OCI-M1 (cell line): ENCODE measurements around the gene OCA2.
"Not testable (repeated sequence)": the region's sequence is repeated elsewhere in the genome, so short reads cannot be mapped to it uniquely, and the experiment has no call there.

ENCODE experiments used
- DNase-seq: peaks from one replicate; lab custom pipeline; 2025; lab: John Stamatoyannopoulos, UW

Gene OCA2

DNA sequence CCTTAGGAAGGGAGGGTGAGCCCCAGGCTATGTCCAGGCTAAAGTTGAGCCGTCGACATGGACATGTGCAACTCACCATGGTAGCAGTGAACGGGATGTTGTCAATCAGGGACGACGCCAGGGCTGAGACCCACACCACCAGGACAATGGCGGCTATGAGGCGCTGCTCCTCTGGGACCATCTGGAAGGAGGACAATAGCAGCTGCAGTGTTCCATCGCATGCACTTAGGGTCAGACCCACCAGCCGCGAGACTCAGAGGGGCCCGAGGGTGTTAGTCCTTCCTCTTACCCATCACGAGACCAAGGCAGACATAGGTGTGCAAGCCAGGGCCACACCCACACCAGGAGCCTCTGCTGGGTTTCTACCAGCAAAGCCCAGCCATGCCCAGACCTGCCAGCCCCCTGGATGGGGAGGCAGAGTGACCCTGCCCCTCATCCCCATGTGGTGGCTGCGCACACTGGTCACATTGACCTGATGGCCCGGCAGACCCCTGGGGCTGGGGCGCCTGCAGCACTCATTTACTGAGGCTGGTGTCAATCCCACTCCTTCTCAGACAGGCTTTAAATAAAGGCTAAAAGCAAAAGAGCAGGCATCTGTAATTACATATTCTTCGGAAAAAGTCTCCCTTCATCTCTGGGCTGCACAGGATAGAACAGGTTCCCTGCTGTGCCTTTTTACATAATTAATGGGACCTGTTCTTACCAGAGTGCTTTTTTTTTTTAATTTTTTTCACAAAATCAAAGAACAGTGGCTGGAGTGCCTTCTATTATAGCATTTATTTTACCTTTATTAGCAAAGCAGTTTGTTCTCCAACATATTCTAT lies 227.8 kb downstream of the OCA2 start:
- no peak for DNase-seq

GRCh38 chr15:27870320-27870719 lies 228.8 kb downstream of the OCA2 start:
- DNase-seq: no peak

DNA sequence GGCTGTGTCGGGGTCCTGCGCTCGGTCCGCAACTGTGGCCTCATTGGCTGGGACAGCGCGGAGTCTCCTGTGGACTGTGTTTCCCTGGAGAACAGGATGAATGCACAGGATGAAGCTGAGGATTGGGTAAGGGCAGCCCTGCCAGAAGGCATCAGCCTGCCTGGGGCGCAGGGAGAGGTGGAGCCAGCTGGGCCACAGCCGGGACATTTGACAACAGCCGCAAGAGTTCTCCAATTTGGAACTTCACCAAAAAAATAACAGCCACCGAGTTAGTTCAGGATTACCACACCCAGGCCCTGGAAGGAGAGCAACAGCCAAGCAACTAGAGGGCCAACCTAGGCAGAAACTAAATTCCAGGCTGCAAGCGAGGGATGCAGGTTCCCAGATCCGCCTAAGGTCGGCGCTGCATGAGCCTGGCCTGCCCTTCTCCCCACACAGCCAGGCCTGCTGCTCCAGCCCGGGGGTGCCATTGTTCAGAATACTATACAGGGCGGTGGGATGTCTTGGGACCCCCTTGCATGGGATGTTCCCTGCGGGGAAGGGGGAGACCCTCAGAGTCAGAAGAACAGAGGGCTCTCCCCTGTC lies 229.3 kb downstream of the OCA2 start:
- DNase-seq: no peak

DNA sequence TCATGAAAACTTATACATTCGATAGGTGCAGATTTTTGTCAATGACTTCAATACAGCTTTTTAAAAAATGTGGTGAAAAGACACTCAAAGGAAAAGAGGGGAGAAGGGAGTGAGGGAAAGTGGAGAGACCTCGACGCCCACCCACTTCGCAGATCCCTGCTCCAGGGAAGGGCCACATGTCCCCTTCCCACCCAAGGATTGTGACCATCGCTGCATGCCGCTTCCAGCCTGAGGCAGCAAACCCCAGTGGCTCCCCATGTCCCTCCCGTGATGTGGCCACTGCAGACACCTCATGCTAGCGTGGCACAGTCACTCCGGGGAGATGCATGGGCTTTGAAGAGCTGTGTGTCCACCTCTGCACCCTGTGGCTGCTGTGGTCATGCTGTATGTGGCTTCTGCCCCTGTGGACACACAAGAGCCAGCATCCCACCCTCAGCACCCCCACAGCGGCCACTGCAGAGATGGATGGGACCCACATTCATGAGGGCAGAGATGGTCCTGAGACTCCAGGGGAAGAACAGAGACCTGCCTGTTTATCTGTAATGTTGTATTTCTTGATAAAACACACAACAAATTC lies 230.2 kb downstream of the OCA2 start:
- no peak for DNase-seq

DNA sequence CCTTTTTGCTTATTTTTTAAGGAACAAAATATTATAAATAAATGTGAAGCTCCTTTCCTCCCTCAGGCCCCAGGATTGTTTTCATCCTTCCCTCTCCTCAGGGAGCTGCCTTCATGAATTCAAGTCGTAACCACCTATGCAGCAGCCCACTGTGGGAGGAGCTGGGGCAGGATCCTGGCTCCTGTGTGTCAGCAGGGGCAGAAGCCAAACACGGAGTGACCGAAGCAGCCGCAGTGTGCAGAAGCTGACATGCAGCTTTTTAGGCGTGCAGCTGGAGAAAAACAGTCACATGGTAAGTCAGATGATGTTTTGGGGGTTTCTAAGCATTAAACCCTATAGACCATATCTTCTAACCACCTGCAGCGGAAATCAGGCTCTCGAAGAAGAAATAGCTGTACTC lies 231.3 kb downstream of the OCA2 start:
- no peak for DNase-seq

GRCh38 chr15:27866505-27867165 lies 232.5 kb downstream of the OCA2 start:
- DNase-seq: no peak

GRCh38 chr15:27865926-27866325 lies 233.2 kb downstream of the OCA2 start:
- no peak for DNase-seq

- DNase-seq: no peak
Observed at GRCh38 chr15:27865323-27865922, 233.7 kb downstream of the OCA2 start.

GRCh38 chr15:27864719-27865118 lies 234.4 kb downstream of the OCA2 start:
- DNase-seq: no peak

DNA sequence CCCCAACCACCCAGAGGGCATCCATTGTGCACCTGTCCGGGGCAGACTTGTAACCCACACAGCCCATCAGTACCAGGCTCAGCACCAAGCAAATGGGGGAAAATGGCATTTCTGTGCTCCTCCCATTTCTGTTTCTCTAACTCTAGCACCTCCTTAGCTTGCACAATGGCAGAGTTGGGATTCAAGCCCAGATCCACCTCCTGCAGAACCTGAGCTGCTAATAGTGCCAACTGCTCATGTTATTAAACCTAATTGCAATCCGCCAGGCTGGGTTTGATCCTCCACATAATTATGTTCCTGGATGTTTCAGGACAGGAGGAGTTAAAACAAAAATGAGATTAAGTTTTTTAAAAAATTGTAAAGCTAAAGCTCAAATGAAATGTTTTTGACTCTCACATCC lies 235.0 kb downstream of the OCA2 start:
- DNase-seq: no peak

DNA sequence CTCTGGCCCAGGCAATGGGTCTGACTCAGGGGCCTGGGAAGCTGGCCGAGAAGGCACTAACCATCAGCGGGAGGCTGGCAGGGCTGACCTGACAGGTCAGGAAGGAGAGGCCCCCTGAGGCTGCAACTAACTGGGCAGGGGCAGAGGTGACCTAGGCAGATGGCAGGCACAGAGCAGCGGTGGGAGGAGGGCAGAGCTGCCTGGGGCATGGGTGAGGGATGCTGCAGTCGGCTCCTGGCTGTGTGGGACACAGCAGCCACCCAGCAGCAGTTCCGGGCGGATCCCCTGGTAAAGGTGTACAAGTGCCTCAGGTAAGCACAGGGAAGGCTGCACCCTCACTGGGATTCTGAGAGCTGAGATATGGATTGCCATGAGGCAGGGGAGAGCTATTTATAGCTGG lies 236.1 kb downstream of the OCA2 start:
- DNase-seq: no peak

DNA sequence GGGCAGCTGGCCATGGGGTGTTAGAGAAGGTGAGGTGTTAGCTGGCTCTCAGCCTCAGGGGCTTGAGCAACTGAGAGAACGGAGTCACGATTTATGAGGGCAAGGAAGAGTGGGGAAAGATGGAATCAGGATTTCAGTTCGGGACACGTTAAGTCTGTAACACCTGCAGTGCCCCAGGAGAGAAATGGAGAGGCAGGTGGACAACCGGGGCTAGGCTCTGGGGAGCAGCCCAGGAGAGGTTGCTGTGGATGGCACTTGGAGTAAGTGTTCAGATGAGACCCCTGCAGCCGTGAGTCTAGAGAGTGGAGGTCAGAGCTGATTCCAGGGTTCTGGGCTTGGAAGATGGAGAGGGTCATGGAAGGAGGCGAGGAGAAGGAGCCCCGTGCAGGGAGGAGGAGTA lies 237.9 kb downstream of the OCA2 start:
- no peak for DNase-seq

DNA sequence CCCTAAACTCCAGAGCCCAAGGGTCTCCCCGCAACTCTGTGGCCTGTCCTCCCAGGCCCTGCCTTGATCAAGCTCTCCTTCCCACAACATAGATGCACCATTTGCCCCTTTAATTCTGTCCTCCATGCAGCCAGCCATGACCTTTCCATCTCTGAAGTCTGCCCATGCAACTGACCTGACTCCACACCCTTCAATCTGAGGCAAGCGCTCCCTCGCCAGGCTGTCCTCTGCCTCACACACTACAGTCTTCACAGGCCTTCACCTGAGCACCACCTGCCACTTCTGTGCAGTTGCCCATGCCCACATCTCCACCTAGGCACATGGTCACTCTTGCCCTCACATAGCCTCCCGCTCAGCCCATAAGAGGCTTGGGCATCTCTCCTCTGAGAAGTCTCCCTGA lies 244.0 kb downstream of the OCA2 start:
- DNase-seq: no peak

- no peak for DNase-seq
Observed at GRCh38 chr15:27854601-27855000, 244.5 kb downstream of the OCA2 start.

GRCh38 chr15:27853624-27854455 lies 245.3 kb downstream of the OCA2 start:
- DNase-seq: no peak

DNA sequence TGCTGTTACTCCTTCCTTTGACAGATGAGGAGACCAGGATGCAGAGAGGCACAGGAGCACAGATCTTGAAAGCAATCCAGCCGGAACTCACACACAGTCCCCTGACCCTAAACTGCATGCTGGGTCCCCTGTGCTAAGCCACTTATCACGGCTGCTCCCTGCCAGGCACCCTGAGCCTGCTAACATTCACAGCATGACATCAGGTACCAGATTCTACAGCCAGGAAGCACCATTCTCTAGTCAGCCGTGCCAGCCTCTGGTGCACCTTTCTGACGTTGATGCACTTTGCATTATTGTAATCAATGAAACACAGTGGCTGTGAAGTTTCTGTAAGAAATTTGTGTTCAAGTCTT lies 247.3 kb downstream of the OCA2 start:
- no peak for DNase-seq

- no peak for DNase-seq
Observed at GRCh38 chr15:27850981-27851857, 247.9 kb downstream of the OCA2 start.

DNA sequence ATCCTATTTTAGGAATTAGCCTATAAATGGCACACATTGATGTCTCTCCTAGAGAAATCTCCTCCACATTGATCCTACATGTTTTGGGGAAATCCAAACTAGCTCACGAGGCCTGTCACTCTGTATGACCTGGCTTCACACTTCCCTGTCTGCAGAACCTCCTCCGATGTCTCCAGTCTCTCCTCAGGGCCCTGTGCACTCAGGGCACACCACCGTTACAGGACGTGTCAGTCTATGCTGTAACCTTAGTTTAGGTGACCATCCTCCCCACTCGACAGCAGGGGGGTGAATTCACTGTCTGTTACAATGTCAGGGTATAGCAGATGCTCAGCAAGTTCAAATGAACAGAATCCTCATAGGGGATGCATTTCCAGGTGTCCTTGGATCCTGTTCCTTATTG lies 249.1 kb downstream of the OCA2 start:
- DNase-seq: no peak

GRCh38 chr15:27848936-27849335 lies 250.2 kb downstream of the OCA2 start:
- DNase-seq: not testable (repeated sequence)

- DNase-seq: no peak
Observed at GRCh38 chr15:27847775-27848710, 251.1 kb downstream of the OCA2 start.
